Stimulated activated CD4-positive, alpha-beta T cell treated with anti-CD3 and anti-CD28 coated beads, TNF-alpha, amount 100 ng/mL, for 4 hours (primary cell): ENCODE measurements around the gene GRIK4.
"Not testable (repeated sequence)": the region's sequence is repeated elsewhere in the genome, so short reads cannot be mapped to it uniquely, and the experiment has no call there.

ENCODE experiments used
- DNase-seq, 3 experiments: peaks; one replicate each; pipeline ENCODE4 v3.0.0-alpha.2; 2020; ENCODE audit warnings: low read depth in 3 of 3

Gene GRIK4

GRCh38 chr11:120606211-120607010, 94.9 kb downstream of the GRIK4 start:
- DNase-seq: no peak

GRCh38 chr11:120608061-120608460, 96.5 kb downstream of the GRIK4 start:
- DNase-seq: no peak

GRCh38 chr11:120608760-120609211, 97.2 kb downstream of the GRIK4 start:
- no peak for DNase-seq

- no peak for DNase-seq
Observed at GRCh38 chr11:120610111-120610510, 98.6 kb downstream of the GRIK4 start.

GRCh38 chr11:120611581-120611980, 100.0 kb downstream of the GRIK4 start:
- DNase-seq: no peak

GRCh38 chr11:120612513-120613263, 101.1 kb downstream of the GRIK4 start:
- no peak for DNase-seq

GRCh38 chr11:120613264-120614226, 102.0 kb downstream of the GRIK4 start:
- no peak for DNase-seq

GRCh38 chr11:120615391-120615790, 103.8 kb downstream of the GRIK4 start:
- DNase-seq: no peak

- DNase-seq: no peak
Observed at GRCh38 chr11:120618399-120618798, 106.9 kb downstream of the GRIK4 start.

- no peak for DNase-seq
Observed at GRCh38 chr11:120622189-120622875, 110.8 kb downstream of the GRIK4 start.

- DNase-seq: not testable (repeated sequence)
Observed at GRCh38 chr11:120624992-120625391, 113.4 kb downstream of the GRIK4 start.

- DNase-seq: no peak
Observed at GRCh38 chr11:120625565-120625964, 114.0 kb downstream of the GRIK4 start.

- no peak for DNase-seq
Observed at GRCh38 chr11:120626791-120627190, 115.2 kb downstream of the GRIK4 start.

- DNase-seq: no peak
Observed at GRCh38 chr11:120627327-120628163, 116.0 kb downstream of the GRIK4 start.

GRCh38 chr11:120629407-120630080, 118.0 kb downstream of the GRIK4 start:
- no peak for DNase-seq

GRCh38 chr11:120630122-120630521, 118.6 kb downstream of the GRIK4 start:
- no peak for DNase-seq

- DNase-seq: no peak
Observed at GRCh38 chr11:120632579-120632978, 121.0 kb downstream of the GRIK4 start.

GRCh38 chr11:120633616-120634393, 122.3 kb downstream of the GRIK4 start:
- DNase-seq: no peak

GRCh38 chr11:120634706-120635105, 123.2 kb downstream of the GRIK4 start:
- no peak for DNase-seq
